H1 (cell line): ENCODE measurements around the gene PRMT3. TPM values are rescaled to one million over a fixed set of nuclear protein-coding genes. Genes with fewer than 3 reads are reported as not detected.

ENCODE experiments used
- CTCF ChIA-PET: fragments of 300-600 bp; sonication (Branson Sonifier 250); formaldehyde crosslinking; loops from one replicate; lab custom pipeline; 2021; ENCODE audit not compliant: partially characterized antibody; lab: Charles Lee
- POLR2A ChIA-PET: fragments of 300-600 bp; sonication (Branson Sonifier 250); formaldehyde crosslinking; loops from one replicate; lab custom pipeline; 2021; ENCODE audit warnings: inconsistent platforms; ENCODE audit not compliant: partially characterized antibody; lab: Charles Lee
- DNase-seq, 2 experiments: peaks; one replicate each; pipeline versions ENCODE4 v3.0.0 to v3.0.0-alpha.2; 2010 to 2022; ENCODE audit warnings: low spot score in 2 of 2, low read depth in 1 of 2, mixed read lengths in 1 of 2
- FAIRE-seq: peaks from 2 replicates; lab custom pipeline; 2011; peaks lifted over from hg19 to GRCh38; lab: Jason Lieb, UNC
- H2AFZ ChIP-seq: 2 replicates; pipeline ENCODE4 v1.8.1; 2012; ENCODE audit warnings: low read length, inconsistent platforms
- H2AK5ac ChIP-seq: 2 replicates; pipeline ENCODE4 v1.6.1; 2013; ENCODE audit warnings: low read depth, low read length
- H2BK120ac ChIP-seq: replicated peaks from 2 replicates; pipeline ENCODE3; 2013; ENCODE audit warnings: low read depth, low read length, inconsistent platforms
- H2BK12ac ChIP-seq: 2 replicates; pipeline ENCODE4 v1.6.1; 2013; ENCODE audit warnings: low read depth, low read length
- H2BK15ac ChIP-seq: 2 replicates; pipeline ENCODE4 v1.6.1; 2013; ENCODE audit warnings: low read length
- H2BK20ac ChIP-seq: 2 replicates; pipeline ENCODE4 v1.6.1; 2013; ENCODE audit warnings: low read length
- H2BK5ac ChIP-seq: 2 replicates; pipeline ENCODE4 v1.6.1; 2013; ENCODE audit warnings: low read depth, low read length
- H3K14ac ChIP-seq: 2 replicates; pipeline ENCODE4 v1.6.1; 2013; ENCODE audit warnings: inconsistent platforms; ENCODE audit not compliant: insufficient read length
- H3K18ac ChIP-seq: 2 replicates; pipeline ENCODE4 v1.6.1; 2013; ENCODE audit warnings: low read length; ENCODE audit errors: extremely low read depth
- H3K23ac ChIP-seq: 2 replicates; pipeline ENCODE4 v1.6.1; 2013; ENCODE audit warnings: inconsistent platforms; ENCODE audit not compliant: insufficient read length
- H3K23me2 ChIP-seq: 2 replicates; pipeline ENCODE4 v1.6.1; 2013; ENCODE audit warnings: low read depth, low read length
- H3K27ac ChIP-seq: 2 replicates; pipeline ENCODE4 v1.6.1; 2011; ENCODE audit warnings: low read depth, low read length, inconsistent platforms
- H3K27me3 ChIP-seq, 4 experiments: replicated peaks in 1 of 4; 1 replicate in 1 of 4; 2 replicates in 3 of 4; pipeline versions ENCODE4 v1.6.1 to v1.8.1; 2011 to 2013; ENCODE audit warnings: low read length in 3 of 4, mild to moderate bottlenecking in 3 of 4, inconsistent platforms in 2 of 4, mixed read lengths in 2 of 4, moderate library complexity in 1 of 4; ENCODE audit not compliant: control insufficient read depth in 3 of 4, insufficient read depth in 3 of 4; ENCODE audit errors: extremely low read depth in 1 of 4
- H3K36me3 ChIP-seq, 4 experiments: 2 replicates each; pipeline versions ENCODE4 v1.6.1 to v1.8.1; 2011 to 2013; ENCODE audit warnings: mild to moderate bottlenecking in 4 of 4, low read length in 3 of 4, moderate library complexity in 2 of 4, control low read depth in 1 of 4, inconsistent platforms in 1 of 4; ENCODE audit not compliant: insufficient read depth in 4 of 4, control insufficient read depth in 2 of 4
- H3K4ac ChIP-seq: replicated peaks from 2 replicates; pipeline ENCODE3; 2013; ENCODE audit warnings: low read length, low read depth, mixed read lengths, inconsistent platforms; ENCODE audit not compliant: insufficient read length
- H3K4me1 ChIP-seq, 4 experiments: replicated peaks in 1 of 4; 1 replicate in 1 of 4; 2 replicates in 3 of 4; pipeline versions ENCODE4 v1.6.1 to v1.8.1; 2011 to 2013; ENCODE audit warnings: low read length in 3 of 4, inconsistent platforms in 2 of 4, mixed read lengths in 1 of 4; ENCODE audit not compliant: insufficient read depth in 4 of 4, control insufficient read depth in 3 of 4
- H3K4me2 ChIP-seq, 2 experiments: 2 replicates each; pipeline versions ENCODE4 v1.6.1 to v1.8.1; 2011 to 2013; ENCODE audit warnings: low read depth in 2 of 2, low read length in 2 of 2, control low read depth in 1 of 2, inconsistent platforms in 1 of 2, mild to moderate bottlenecking in 1 of 2; ENCODE audit not compliant: insufficient read depth in 1 of 2
- H3K4me3 ChIP-seq, 4 experiments: fragments of 200-600, 300-600 bp in 1 of 4; sonication (generic), shearing (Covaris generic), sonication (Bioruptor Twin) in 1 of 4; 2 replicates each; pipeline versions ENCODE4 v1.5.1 to v1.8.1; 2011 to 2016; ENCODE audit warnings: low read length in 4 of 4, low read depth in 3 of 4, control low read depth in 2 of 4, inconsistent platforms in 2 of 4, mild to moderate bottlenecking in 2 of 4, mixed read lengths in 1 of 4, moderate library complexity in 1 of 4; ENCODE audit not compliant: insufficient read depth in 2 of 4; ENCODE audit errors: extremely low read depth in 1 of 4
- H3K56ac ChIP-seq: replicated peaks from 2 replicates; pipeline ENCODE3; 2013; ENCODE audit warnings: low read depth, mild to moderate bottlenecking, mixed read lengths, low read length, inconsistent platforms; ENCODE audit not compliant: insufficient read length
- H3K79me1 ChIP-seq: 2 replicates; pipeline ENCODE4 v1.6.1; 2013; ENCODE audit warnings: low read depth, low read length, control low read depth
- H3K79me2 ChIP-seq, 2 experiments: 2 replicates each; pipeline versions ENCODE4 v1.6.1 to v1.8.1; 2012 to 2013; ENCODE audit warnings: low read length in 2 of 2, mild to moderate bottlenecking in 2 of 2, inconsistent platforms in 1 of 2; ENCODE audit not compliant: insufficient read depth in 2 of 2, control insufficient read depth in 1 of 2
- H3K9ac ChIP-seq, 4 experiments: replicated peaks in 1 of 4; 1 replicate in 1 of 4; 2 replicates in 3 of 4; pipeline versions ENCODE4 v1.6.1 to v1.8.1; 2011 to 2013; ENCODE audit warnings: low read depth in 3 of 4, low read length in 3 of 4, control low read depth in 2 of 4, mild to moderate bottlenecking in 2 of 4, moderate library complexity in 2 of 4, inconsistent platforms in 1 of 4; ENCODE audit errors: extremely low read depth in 1 of 4
- H3K9me3 ChIP-seq, 2 experiments: 2 replicates each; pipeline versions ENCODE4 v1.6.1 to v1.8.1; 2012 to 2013; ENCODE audit warnings: mild to moderate bottlenecking in 2 of 2, moderate library complexity in 2 of 2, control low read depth in 1 of 2, inconsistent platforms in 1 of 2, low read depth in 1 of 2, low read length in 1 of 2, mixed read lengths in 1 of 2; ENCODE audit not compliant: insufficient read depth in 2 of 2
- H4K20me1 ChIP-seq, 2 experiments: replicated peaks in 1 of 2; 2 replicates each; pipeline versions ENCODE3 to v1.8.1; 2011 to 2013; ENCODE audit warnings: inconsistent platforms in 2 of 2, low read length in 2 of 2, mild to moderate bottlenecking in 1 of 2; ENCODE audit not compliant: insufficient read depth in 2 of 2, control insufficient read depth in 1 of 2
- H4K5ac ChIP-seq: 2 replicates; pipeline ENCODE4 v1.6.1; 2013; ENCODE audit warnings: low read length, low read depth, mixed read lengths, inconsistent platforms; ENCODE audit not compliant: insufficient read length
- H4K8ac ChIP-seq: 2 replicates; pipeline ENCODE4 v1.8.0; 2013; ENCODE audit warnings: mild to moderate bottlenecking, moderate library complexity, low read length, inconsistent platforms; ENCODE audit not compliant: insufficient read depth; ENCODE audit errors: extremely low read depth
- H4K91ac ChIP-seq: replicated peaks from 2 replicates; pipeline ENCODE3; 2013; ENCODE audit warnings: low read length, mixed read lengths, inconsistent platforms; ENCODE audit not compliant: insufficient read length
- CBX8 ChIP-seq: fragments of 300-800, 300-1000 bp; sonication (generic); IDR thresholded peaks from 2 replicates; pipeline ENCODE4 v1.7.1; 2016; ENCODE audit warnings: low read depth, low read length, borderline replicate concordance
- CEBPB ChIP-seq: IDR thresholded peaks from 2 replicates; pipeline ENCODE4 v1.6.1; 2012; ENCODE audit warnings: low read depth, low read length
- EZH2 ChIP-seq: fragments of 200-600 bp; sonication (generic); IDR thresholded peaks from 2 replicates; pipeline ENCODE4 v1.7.1; 2012; ENCODE audit warnings: low read depth, mild to moderate bottlenecking, moderate library complexity, low read length, inconsistent platforms; ENCODE audit not compliant: severe bottlenecking
- FOSL1 ChIP-seq: IDR thresholded peaks from 2 replicates; pipeline ENCODE4 v1.6.1; 2011; ENCODE audit warnings: mild to moderate bottlenecking, low read depth, low read length, moderate library complexity; ENCODE audit not compliant: insufficient read depth
- HDAC2 ChIP-seq, 2 experiments: fragments of 300-600 bp in 1 of 2; sonication (generic) in 1 of 2; IDR thresholded peaks; 2 replicates each; pipeline ENCODE4 v1.6.1; 2011 to 2012; ENCODE audit warnings: low read depth in 2 of 2, low read length in 2 of 2, mild to moderate bottlenecking in 2 of 2, moderate library complexity in 2 of 2, borderline replicate concordance in 1 of 2, inconsistent platforms in 1 of 2
- KDM4A ChIP-seq: IDR thresholded peaks from one replicate; pipeline ENCODE4 v1.7.1; 2012; ENCODE audit warnings: low read depth, mild to moderate bottlenecking, moderate library complexity, low read length, inconsistent platforms; ENCODE audit not compliant: severe bottlenecking
- NRF1 ChIP-seq: IDR thresholded peaks from 2 replicates; pipeline ENCODE4 v1.6.1; 2011; ENCODE audit warnings: mild to moderate bottlenecking, low read depth, low read length, improper control_type of control experiment
- PHF8 ChIP-seq: fragments of 200-600 bp; sonication (generic); conservative IDR thresholded peaks from 2 replicates; pipeline ENCODE4 v1.7.1; 2012; ENCODE audit warnings: low read depth, mild to moderate bottlenecking, inconsistent platforms, low read length, moderate library complexity
- RXRA ChIP-seq: IDR thresholded peaks from 2 replicates; pipeline ENCODE4 v1.6.1; 2011; ENCODE audit warnings: low read depth, mild to moderate bottlenecking, low read length, moderate library complexity; ENCODE audit not compliant: insufficient read depth
- WGBS, 2 experiments: shearing (Covaris generic) in 1 of 2; methylation state at CpG; one replicate each; pipeline versions ENCODE4 v1.1.6 to v1.1.7; 2013 to 2015; ENCODE audit warnings: low lambda C conversion rate in 2 of 2, mixed read lengths in 2 of 2, inconsistent platforms in 1 of 2, low coverage in 1 of 2, missing lambda C conversion rate in 1 of 2; ENCODE audit not compliant: insufficient replicate concordance in 2 of 2, insufficient coverage in 1 of 2, insufficient read length in 1 of 2; ENCODE audit errors: extremely low coverage in 1 of 2, missing lambda C conversion rate in 1 of 2; 5-methylcytosine and 5-hydroxymethylcytosine counted together
- polyA plus RNA-seq, 7 experiments: library from polyadenylated mRNA; depleted of rRNA in 3 of 7; stranded (reverse) in 5 of 7; unstranded in 2 of 7; fragments of >200 nt in 5 of 7; fragments of 200-250 nt in 2 of 7; gene quantifications; 1 replicate in 5 of 7; 2 replicates in 1 of 7; 4 replicates in 1 of 7; pipeline versions ENCODE4 v1.2.1 to v1.2.3, GENCODE V29; 2011 to 2013; ENCODE audit warnings: missing spikeins in 2 of 7, mixed read lengths in 2 of 7
- total RNA-seq: library from RNA; stranded (reverse); fragmentation: NEBNext Ultra II Directional; extraction: Animal tissue kit (Norgen Biotek cat#: 25700); gene quantifications from 2 replicates; pipeline ENCODE4 v1.2.1, GENCODE V29; 2021

PRMT3 gene
- total and polyA plus RNA-seq, 2 of the 8 experiments (the other 6 are each of a cell fraction or from before 2014, with no cell fraction given), result 11.2 to 26.5 TPM

DNA sequence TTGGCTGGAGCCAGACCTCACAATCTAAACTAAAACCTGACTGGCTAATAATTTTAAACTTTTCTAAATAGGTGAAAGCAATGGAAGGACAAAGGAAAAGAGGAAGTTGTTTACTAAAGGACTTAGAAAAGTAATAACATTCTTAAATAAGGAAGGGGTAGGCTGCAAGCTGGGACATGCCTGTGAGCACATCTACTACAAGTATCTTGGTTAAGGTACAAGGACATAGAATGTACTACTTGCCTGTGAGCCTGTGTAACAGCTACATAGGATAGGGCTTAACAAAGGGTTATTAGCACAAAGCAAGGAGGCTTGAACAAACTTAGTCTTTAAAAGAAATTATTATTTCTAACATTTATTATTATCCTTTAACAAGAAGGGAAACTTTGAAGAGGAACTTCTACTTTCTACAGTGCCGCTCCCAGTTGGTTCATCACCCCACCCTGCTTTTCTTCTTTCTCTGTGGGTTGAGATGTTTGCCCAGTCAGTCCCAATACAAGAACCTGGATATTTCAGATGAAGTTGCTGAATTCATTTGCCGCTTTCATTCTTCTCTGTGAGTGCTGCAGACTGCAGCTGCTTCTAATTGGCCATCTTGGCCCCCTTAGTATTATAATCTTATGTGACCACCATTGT lies 87.5 kb downstream of the PRMT3 start:
- H4K91ac ChIP-seq, result no peak overlapping the region
- H3K4me1 ChIP-seq, result peaks cover 0 to 13% (median 7%) of the 10 kb centered on the region in 4 experiments; a peak in 6 of 7 replicates
- H3K9ac ChIP-seq, result no peak overlapping the region
- no peak overlapping the region for H3K18ac ChIP-seq
- no peak overlapping the region for H2BK20ac ChIP-seq
- H3K79me2 ChIP-seq, result no peaks in the 10 kb centered on the region
- no peak overlapping the region for H2BK120ac ChIP-seq
- no peak overlapping the region for H2BK15ac ChIP-seq
- H3K4ac ChIP-seq, result no peak overlapping the region
- H2AK5ac ChIP-seq, result no peak overlapping the region
- H3K4me3 ChIP-seq, result no peak overlapping the region
- H3K23ac ChIP-seq, result no peak overlapping the region
- FAIRE-seq (no peak), DNase-seq (no peak)
- peaks cover 0 to 3% (median 0%) of the 10 kb centered on the region in 4 experiments; a peak in 1 of 8 replicates for H3K36me3 ChIP-seq
- H3K79me1 ChIP-seq, result no peaks in the 10 kb centered on the region; the same call in 1 of the 2 replicates
- no peak overlapping the region for H4K8ac ChIP-seq
- H3K9me3 ChIP-seq, result no peaks in the 10 kb centered on the region
- no peaks in the 10 kb centered on the region for H3K23me2 ChIP-seq
- CTCF ChIA-PET, result no interaction called here
- no peak overlapping the region for H3K4me2 ChIP-seq
- no peak overlapping the region for H3K14ac ChIP-seq
- H4K5ac ChIP-seq, result no peak overlapping the region
- H2BK5ac ChIP-seq, result no peak overlapping the region
- TF ChIP-seq CBX8 (no peak), EZH2 (no peak), PHF8 (no peak), RXRA (no peak), NRF1 (no peak), KDM4A (no peak), FOSL1 (no peak), HDAC2 (IDR thresholded peaks at IDR 0.05; ENCODE audit: borderline replicate concordance in 1 of 2, low read depth in 2 of 2, low read length in 2 of 2) (no peak), CEBPB (no peak)
- TF ChIP-seq, all 59 proteins: peak for 0
- Histone ChIP-seq H3K56ac (no peak overlapping the region), H4K20me1 (no peaks in the 10 kb centered on the region), H2AFZ (no peak overlapping the region), H2BK12ac (no peak overlapping the region), H3K27me3 (no peaks in the 10 kb centered on the region), H3K27ac (no peak overlapping the region)
- 88% methylated on average over 2 of the region's 2 CpGs; no CpG with 5 or more reads in 1 of the 2 experiments for WGBS, 2 experiments
- POLR2A ChIA-PET, result no interaction called here
